Neural crest cell (in vitro differentiated cells): ENCODE measurements around the gene PLEKHA6. TPM values are rescaled to one million over a fixed set of nuclear protein-coding genes. Genes with fewer than 3 reads are reported as not detected.

Source experiments
- DNase-seq: peaks from one replicate; pipeline ENCODE4 v3.0.0; 2021; ENCODE audit warnings: low read depth, mixed read lengths, low spot score
- H3K27ac Mint-ChIP-seq: one replicate; pipeline ENCODE4 v1.8.0; 2021; ENCODE audit warnings: mild to moderate bottlenecking, mixed read lengths; ENCODE audit not compliant: unreplicated experiment
- H3K27me3 Mint-ChIP-seq: 2 replicates; pipeline ENCODE4 v1.8.0; 2021; ENCODE audit warnings: low read depth, mild to moderate bottlenecking, mixed read lengths
- H3K36me3 Mint-ChIP-seq: 2 replicates; pipeline ENCODE4 v1.8.0; 2021; ENCODE audit warnings: low read depth, mild to moderate bottlenecking, mixed read lengths
- H3K4me1 Mint-ChIP-seq: 2 replicates; pipeline ENCODE4 v1.8.0; 2021; ENCODE audit warnings: mixed read lengths
- H3K4me3 Mint-ChIP-seq: one replicate; pipeline ENCODE4 v1.8.0; 2021; ENCODE audit warnings: mild to moderate bottlenecking, mixed read lengths
- H3K9me3 Mint-ChIP-seq: 2 replicates; pipeline ENCODE4 v1.8.0; 2021; ENCODE audit warnings: mixed read lengths
- total RNA-seq: library from RNA; stranded (reverse); gene quantifications from 2 replicates; pipeline ENCODE4 v1.2.1, GENCODE V29; 2021
- TF ChIP-seq, protein P1 (sequence below): fragments of 200-600 bp; sonication (generic); conservative IDR thresholded peaks from 2 replicates; pipeline ENCODE4 v1.5.0; 2021; ENCODE audit warnings: antibody characterized with exemption, mild to moderate bottlenecking

The PLEKHA6 gene
- total RNA-seq, 1 donor from 2014 or later = 4.5 TPM

DNA sequence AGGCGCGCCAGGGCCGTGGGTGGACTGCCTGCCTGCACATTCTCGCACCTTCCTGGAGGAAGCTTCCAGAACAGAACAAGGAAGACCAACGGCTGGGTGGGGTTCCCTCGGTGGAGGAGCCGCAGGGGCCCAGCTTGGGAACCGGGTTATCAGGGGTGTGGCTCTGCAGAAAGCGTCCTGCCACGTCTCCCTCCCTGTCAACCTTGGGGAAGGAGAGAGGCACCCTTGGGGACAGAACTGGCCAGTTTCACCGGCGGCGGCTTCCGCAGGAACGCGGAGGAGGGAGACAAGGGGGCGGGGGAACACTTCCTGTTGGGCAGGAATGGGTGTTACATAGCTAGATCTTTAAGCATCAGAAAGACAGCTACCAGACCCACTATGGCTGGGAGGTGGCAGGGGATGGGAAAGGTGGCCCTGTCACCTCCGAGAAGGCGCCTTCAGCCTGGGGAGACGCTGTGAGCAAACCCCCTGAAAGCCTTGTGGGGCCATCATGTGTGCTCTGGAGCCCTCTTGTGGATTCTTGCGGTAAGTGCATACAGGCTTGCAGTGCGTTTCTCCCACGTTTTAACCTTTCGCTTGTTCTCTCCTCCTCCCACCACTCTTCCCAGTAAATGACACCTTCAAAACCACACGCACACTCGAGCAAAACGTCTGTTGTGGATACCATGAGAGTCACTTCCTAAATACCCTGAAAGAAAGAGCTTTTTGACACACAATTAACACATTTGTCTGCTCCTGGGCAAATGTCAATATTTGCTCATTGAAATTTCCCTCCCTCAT is 3.8 kb upstream of the PLEKHA6 start:
- Mint-ChIP-seq H3K36me3 (no peaks in the 10 kb centered on the region), H3K4me3 (peak overlapping the region; percentile 4), H3K27ac (no peak overlapping the region), H3K4me1 (peaks cover 9% of the 10 kb centered on the region), H3K9me3 (no peaks in the 10 kb centered on the region), H3K27me3 (peaks cover 65% of the 10 kb centered on the region)
- peak; percentile 64 for DNase-seq
- TF ChIP-seq, protein P1, sequence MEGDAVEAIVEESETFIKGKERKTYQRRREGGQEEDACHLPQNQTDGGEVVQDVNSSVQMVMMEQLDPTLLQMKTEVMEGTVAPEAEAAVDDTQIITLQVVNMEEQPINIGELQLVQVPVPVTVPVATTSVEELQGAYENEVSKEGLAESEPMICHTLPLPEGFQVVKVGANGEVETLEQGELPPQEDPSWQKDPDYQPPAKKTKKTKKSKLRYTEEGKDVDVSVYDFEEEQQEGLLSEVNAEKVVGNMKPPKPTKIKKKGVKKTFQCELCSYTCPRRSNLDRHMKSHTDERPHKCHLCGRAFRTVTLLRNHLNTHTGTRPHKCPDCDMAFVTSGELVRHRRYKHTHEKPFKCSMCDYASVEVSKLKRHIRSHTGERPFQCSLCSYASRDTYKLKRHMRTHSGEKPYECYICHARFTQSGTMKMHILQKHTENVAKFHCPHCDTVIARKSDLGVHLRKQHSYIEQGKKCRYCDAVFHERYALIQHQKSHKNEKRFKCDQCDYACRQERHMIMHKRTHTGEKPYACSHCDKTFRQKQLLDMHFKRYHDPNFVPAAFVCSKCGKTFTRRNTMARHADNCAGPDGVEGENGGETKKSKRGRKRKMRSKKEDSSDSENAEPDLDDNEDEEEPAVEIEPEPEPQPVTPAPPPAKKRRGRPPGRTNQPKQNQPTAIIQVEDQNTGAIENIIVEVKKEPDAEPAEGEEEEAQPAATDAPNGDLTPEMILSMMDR = peak; percentile 99

DNA sequence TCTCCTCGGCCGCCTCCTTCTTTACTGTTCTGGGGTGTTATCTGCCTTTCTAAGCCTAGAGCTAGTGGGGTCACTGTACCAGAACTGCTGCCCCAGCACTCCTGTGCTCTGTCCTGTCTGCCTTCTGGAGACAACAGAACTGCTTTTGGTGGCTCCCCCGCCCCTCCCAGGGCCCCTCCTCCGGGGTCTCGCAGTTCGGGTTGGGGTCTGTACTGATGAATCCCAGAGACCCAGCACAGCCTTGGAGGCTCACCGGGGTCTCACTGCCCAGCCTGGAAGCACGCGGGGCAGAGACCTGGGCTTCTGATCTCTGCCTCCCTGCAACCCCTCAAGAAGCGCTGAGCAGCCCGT is 3.2 kb upstream of the PLEKHA6 start:
- peaks cover 63% of the 10 kb centered on the region for H3K27me3 Mint-ChIP-seq
- no peak for DNase-seq
- H3K9me3 Mint-ChIP-seq = no peaks in the 10 kb centered on the region
- H3K4me3 Mint-ChIP-seq = peak overlapping the region; percentile 4
- H3K36me3 Mint-ChIP-seq = no peaks in the 10 kb centered on the region
- TF ChIP-seq, protein P1 = no peak
- H3K4me1 Mint-ChIP-seq = peaks cover 9% of the 10 kb centered on the region
- H3K27ac Mint-ChIP-seq = no peak overlapping the region

DNA sequence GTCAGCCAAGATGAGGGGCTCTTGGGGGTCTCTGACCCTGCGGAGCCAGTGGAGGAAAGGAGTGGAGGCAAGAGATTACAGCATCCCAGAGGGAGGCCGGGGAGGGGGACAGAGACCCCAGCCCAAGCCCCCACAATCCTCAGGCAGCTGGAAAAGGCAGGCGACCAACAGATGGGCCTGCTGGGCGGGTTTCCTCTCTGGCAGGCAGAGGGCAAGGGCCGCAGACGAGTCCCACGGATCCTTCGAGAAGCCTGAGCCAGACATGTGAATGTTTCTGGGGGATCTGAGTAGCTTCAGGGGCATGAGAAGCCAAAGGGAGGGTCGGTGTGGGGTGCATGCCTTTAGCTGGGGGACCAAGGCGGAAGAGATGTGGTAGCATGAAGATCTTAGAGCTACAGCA is 2.1 kb upstream of the PLEKHA6 start:
- no peaks in the 10 kb centered on the region for H3K36me3 Mint-ChIP-seq
- no peak for DNase-seq
- peaks cover 9% of the 10 kb centered on the region for H3K4me1 Mint-ChIP-seq
- TF ChIP-seq, protein P1 = no peak
- no peaks in the 10 kb centered on the region for H3K9me3 Mint-ChIP-seq
- peaks cover 58% of the 10 kb centered on the region for H3K27me3 Mint-ChIP-seq
- H3K4me3 Mint-ChIP-seq = no peak overlapping the region
- no peak overlapping the region for H3K27ac Mint-ChIP-seq

DNA sequence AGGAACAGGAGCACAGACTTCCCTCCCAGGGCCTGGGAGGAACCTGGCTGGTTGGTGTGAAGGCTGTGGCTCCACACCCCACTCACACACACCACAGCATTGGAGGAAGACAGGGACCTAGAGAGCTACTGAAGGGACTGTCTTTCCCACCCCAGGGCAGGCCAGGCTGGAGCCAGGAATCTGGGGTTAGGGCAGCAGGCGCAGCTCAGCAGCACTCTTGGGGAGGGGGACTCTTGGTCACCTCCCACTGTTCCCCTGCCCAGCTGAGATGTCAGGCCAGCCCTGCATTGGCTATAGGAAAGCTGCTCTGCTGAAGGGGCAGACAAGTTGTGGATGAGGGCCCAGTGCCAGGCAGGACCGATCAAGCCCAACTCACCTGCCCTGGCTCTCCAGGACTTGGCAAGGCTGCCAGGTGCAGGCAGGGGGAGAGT is 1.6 kb upstream of the PLEKHA6 start:
- no peaks in the 10 kb centered on the region for H3K36me3 Mint-ChIP-seq
- no peak overlapping the region for H3K4me3 Mint-ChIP-seq
- no peak for DNase-seq
- TF ChIP-seq, protein P1 = no peak
- peaks cover 56% of the 10 kb centered on the region for H3K27me3 Mint-ChIP-seq
- peaks cover 9% of the 10 kb centered on the region for H3K4me1 Mint-ChIP-seq
- H3K27ac Mint-ChIP-seq = no peak overlapping the region
- H3K9me3 Mint-ChIP-seq = no peaks in the 10 kb centered on the region

DNA sequence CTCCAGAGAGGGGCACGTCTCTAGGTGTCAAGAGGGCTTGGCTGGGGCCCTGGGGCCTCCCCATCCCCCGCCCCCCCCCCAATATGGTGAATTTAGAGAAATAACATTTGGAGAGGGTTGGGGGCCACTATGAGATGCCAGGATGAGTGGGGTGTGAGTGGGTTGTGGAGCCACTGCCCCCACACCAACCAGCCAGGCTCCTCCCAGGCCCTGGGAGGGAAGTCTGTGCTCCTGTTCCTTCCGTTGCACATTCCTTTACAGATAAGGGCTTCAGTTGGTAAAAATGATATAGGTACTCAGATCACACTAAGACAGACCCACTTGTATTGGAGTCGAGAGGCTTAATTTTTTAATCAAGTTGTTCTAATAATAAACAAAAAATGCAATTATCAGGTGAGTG is 585 bp upstream of the PLEKHA6 start:
- Mint-ChIP-seq H3K4me3 (no peak overlapping the region), H3K27me3 (peaks cover 50% of the 10 kb centered on the region), H3K9me3 (no peaks in the 10 kb centered on the region), H3K36me3 (no peaks in the 10 kb centered on the region), H3K4me1 (peaks cover 9% of the 10 kb centered on the region), H3K27ac (no peak overlapping the region)
- TF ChIP-seq, protein P1 = no peak
- no peak for DNase-seq
